Measurements from ENCODE around the gene PJA2. TPM values are rescaled to one million over a fixed set of nuclear protein-coding genes. Genes with fewer than 3 reads are reported as not detected.

Gene PJA2
- total and polyA plus RNA-seq, 2 of the 8 experiments (the other 6 are each of a cell fraction or from before 2014, with no cell fraction given) = 15.3 to 47.7 TPM

DNA sequence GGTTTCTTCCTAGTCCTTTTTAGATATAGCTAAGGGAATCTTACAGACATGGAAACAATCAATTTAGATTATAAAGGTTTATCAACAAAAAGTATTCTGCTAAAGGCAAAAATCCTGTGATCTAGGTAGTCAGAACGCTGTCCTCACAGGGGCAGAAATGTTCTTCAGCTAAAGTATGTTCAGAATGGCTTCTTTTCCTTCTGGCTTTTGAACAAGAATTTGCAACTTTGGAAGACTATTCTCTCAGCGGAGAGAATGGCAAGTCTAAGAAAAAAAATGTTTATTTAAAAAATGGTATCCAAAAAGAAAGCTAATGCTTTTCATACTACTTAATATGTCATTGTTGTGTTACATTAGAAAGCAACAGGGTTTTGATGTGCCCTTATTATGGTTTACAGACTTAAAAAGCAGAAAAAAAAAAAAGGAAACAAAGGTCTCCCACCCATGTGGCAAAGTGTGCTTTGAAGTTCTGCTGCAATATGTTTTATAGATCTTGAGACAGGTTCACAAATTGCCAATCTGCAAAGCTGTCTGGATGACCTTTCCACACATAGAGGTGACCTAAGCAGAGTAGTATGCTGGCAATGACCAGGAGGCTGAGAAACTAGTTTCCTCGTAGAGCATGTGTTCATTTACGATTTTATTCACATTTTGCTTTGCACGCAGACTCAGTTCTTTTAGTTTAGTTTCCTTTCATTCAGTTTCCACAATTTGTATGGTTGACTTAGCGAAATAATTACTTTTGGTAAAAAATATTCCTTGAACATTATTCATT, 45.1 kb upstream of the PJA2 start (continued):
- TF ChIP-seq TAF1 (IDR thresholded peaks at IDR 0.05; ENCODE audit: low read depth, low read length) (no peak), YY1 (IDR thresholded peaks at IDR 0.05; ENCODE audit: low read depth, low read length) (no peak), TCF12 (IDR thresholded peaks at IDR 0.05; ENCODE audit: low read depth, low read length) (no peak), MAFK (IDR thresholded peaks at IDR 0.05; ENCODE audit: low read depth, low read length) (no peak), SRF (IDR thresholded peaks at IDR 0.05; ENCODE audit: low read depth, low read length) (no peak), RNF2 (IDR thresholded peaks at IDR 0.05; ENCODE audit: borderline replicate concordance, low read depth, low read length, missing control alignments, poor library complexity, severe bottlenecking) (no peak), CHD1 (IDR thresholded peaks at IDR 0.05; ENCODE audit: low read depth, low read length) (no peak), POU5F1 (IDR thresholded peaks at IDR 0.05; ENCODE audit: low read depth, low read length) (no peak), RXRA (IDR thresholded peaks at IDR 0.05; ENCODE audit: insufficient read depth, low read depth, low read length) (no peak), KDM5A (IDR thresholded peaks at IDR 0.05; ENCODE audit: low read length) (no peak)

All from H1 (cell line).